ENCODE results near the gene CD70.

- TF ChIP-seq, protein P1, sequence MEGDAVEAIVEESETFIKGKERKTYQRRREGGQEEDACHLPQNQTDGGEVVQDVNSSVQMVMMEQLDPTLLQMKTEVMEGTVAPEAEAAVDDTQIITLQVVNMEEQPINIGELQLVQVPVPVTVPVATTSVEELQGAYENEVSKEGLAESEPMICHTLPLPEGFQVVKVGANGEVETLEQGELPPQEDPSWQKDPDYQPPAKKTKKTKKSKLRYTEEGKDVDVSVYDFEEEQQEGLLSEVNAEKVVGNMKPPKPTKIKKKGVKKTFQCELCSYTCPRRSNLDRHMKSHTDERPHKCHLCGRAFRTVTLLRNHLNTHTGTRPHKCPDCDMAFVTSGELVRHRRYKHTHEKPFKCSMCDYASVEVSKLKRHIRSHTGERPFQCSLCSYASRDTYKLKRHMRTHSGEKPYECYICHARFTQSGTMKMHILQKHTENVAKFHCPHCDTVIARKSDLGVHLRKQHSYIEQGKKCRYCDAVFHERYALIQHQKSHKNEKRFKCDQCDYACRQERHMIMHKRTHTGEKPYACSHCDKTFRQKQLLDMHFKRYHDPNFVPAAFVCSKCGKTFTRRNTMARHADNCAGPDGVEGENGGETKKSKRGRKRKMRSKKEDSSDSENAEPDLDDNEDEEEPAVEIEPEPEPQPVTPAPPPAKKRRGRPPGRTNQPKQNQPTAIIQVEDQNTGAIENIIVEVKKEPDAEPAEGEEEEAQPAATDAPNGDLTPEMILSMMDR (tag by site-specific recombination; IDR thresholded peaks at IDR 0.05): no peak
- TF ChIP-seq ZNF76 (tag by site-specific recombination; IDR thresholded peaks at IDR 0.05; ENCODE audit: borderline replicate concordance, low read depth): no peak
- TF ChIP-seq BCL11A (tag by site-specific recombination; IDR thresholded peaks at IDR 0.05; ENCODE audit: low read depth): no peak
- no peak for TF ChIP-seq ZNF23 (tag by site-specific recombination; IDR thresholded peaks at IDR 0.05; ENCODE audit: borderline replicate concordance)
- no peak for TF ChIP-seq ZNF274 (IDR thresholded peaks at IDR 0.05; ENCODE audit: low read length)
- no peak for TF ChIP-seq ZNF274 (tag by site-specific recombination; IDR thresholded peaks at IDR 0.05; ENCODE audit: borderline replicate concordance)
Observed at GRCh38 chr19:6579450-6580178, 11.3 kb downstream of the CD70 start.
